Smooth muscle cell (in vitro differentiated cells): Measurements from ENCODE around the gene ADGRF3. TPM values are rescaled to one million over a fixed set of nuclear protein-coding genes. Genes with fewer than 3 reads are reported as not detected.

Experiments used
- DNase-seq: peaks from one replicate; lab custom pipeline; 2025; ENCODE audit not compliant: unreplicated experiment; lab: John Stamatoyannopoulos, UW
- H2AFZ ChIP-seq: fragments of 200-600 bp; sonication (generic); 2 replicates; pipeline ENCODE4 v1.6.0; 2016; ENCODE audit warnings: antibody characterized with exemption, low read depth, mild to moderate bottlenecking
- H3F3A ChIP-seq: fragments of 200-600 bp; sonication (generic); 2 replicates; pipeline ENCODE4 v1.6.0; 2017; ENCODE audit warnings: antibody characterized with exemption, low read depth
- H3K27ac ChIP-seq: fragments of 200-600 bp; sonication (generic); 2 replicates; pipeline ENCODE4 v1.5.1; 2016; ENCODE audit warnings: low read depth, mild to moderate bottlenecking
- H3K27me3 ChIP-seq: fragments of 200-600 bp; sonication (generic); 2 replicates; pipeline ENCODE4 v1.6.1; 2016; ENCODE audit warnings: low read depth, mild to moderate bottlenecking
- H3K36me3 ChIP-seq: fragments of 200-600 bp; sonication (generic); 2 replicates; pipeline ENCODE4 v1.5.1; 2016; ENCODE audit warnings: low read depth
- H3K4me1 ChIP-seq: fragments of 200-600 bp; sonication (generic); 2 replicates; pipeline ENCODE4 v1.5.1; 2016; ENCODE audit warnings: low read depth
- H3K4me2 ChIP-seq: fragments of 200-600 bp; sonication (generic); 2 replicates; pipeline ENCODE4 v1.6.0; 2016; ENCODE audit warnings: mild to moderate bottlenecking
- H3K4me3 ChIP-seq: fragments of 200-600 bp; sonication (generic); 2 replicates; pipeline ENCODE4 v1.5.1; 2016; ENCODE audit warnings: mild to moderate bottlenecking
- H3K79me2 ChIP-seq: fragments of 200-600 bp; sonication (generic); 2 replicates; pipeline ENCODE4 v1.6.0; 2016; ENCODE audit warnings: low read depth, mild to moderate bottlenecking
- H3K9ac ChIP-seq: fragments of 200-600 bp; sonication (generic); 2 replicates; pipeline ENCODE4 v1.6.0; 2016; ENCODE audit warnings: low read depth
- H3K9me3 ChIP-seq: fragments of 200-600 bp; sonication (generic); replicated peaks from 2 replicates; pipeline ENCODE4 v1.5.1; 2016; ENCODE audit warnings: low read depth
- H4K20me1 ChIP-seq: fragments of 200-600 bp; sonication (generic); 2 replicates; pipeline ENCODE4 v1.6.0; 2016; ENCODE audit warnings: low read depth
- WGBS: methylation state at CpG from one replicate; pipeline ENCODE4 v1.1.7; 2016; ENCODE audit warnings: low lambda C conversion rate; 5-methylcytosine and 5-hydroxymethylcytosine counted together
- polyA plus RNA-seq: library from polyadenylated mRNA; unstranded; fragments of >200 nt; fragmentation: Nextera tagmentation; extraction: Ambion mirVana; gene quantifications from 2 replicates; pipeline ENCODE4 v1.2.1, GENCODE V29; 2016
- total RNA-seq: library from RNA; depleted of rRNA; stranded (reverse); fragments of >200 nt; gene quantifications from 2 replicates; pipeline ENCODE4 v1.2.3, GENCODE V29; 2014
- TF ChIP-seq, protein P1 (sequence below): fragments of 200-600 bp; sonication (generic); IDR thresholded peaks from 2 replicates; pipeline ENCODE4 v1.5.1; 2017; ENCODE audit warnings: borderline replicate concordance, mild to moderate bottlenecking, antibody characterized with exemption; ENCODE audit not compliant: insufficient read depth, poor library complexity, severe bottlenecking

The ADGRF3 gene
- total and polyA plus RNA-seq, 2 experiments from 2014 or later: 0.06 TPM; not detected in 1

DNA sequence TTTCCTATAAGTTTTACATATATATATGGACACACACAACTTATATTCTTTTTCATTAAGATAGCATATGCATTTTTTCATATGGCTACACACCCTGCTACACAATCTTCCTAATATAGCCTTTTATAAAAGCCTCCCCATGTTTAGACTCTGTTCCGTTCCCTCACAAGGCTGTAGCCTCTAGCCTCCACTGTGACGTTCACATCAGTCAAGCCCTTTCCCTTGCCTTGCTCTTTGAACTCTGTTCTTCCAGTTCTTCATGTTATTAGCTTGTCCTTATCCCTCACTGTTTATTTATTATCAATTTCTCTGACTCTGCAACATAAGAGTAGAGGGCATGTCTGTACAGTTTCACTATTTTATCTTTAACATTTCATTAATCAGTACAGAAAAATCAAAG lies 63.0 kb downstream of the ADGRF3 start:
- 97% methylated on average over 2 of the region's 2 CpGs for WGBS
- H3K9ac ChIP-seq: no peak overlapping the region
- no peaks in the 10 kb centered on the region for H3K9me3 ChIP-seq
- H4K20me1 ChIP-seq: no peaks in the 10 kb centered on the region
- H3K79me2 ChIP-seq: no peaks in the 10 kb centered on the region
- H3K27me3 ChIP-seq: no peaks in the 10 kb centered on the region
- no peaks in the 10 kb centered on the region for H3F3A ChIP-seq
- no peak overlapping the region for H2AFZ ChIP-seq
- no peak for DNase-seq
- H3K27ac ChIP-seq: peak overlapping the region; percentile 21
- TF ChIP-seq, protein P1, sequence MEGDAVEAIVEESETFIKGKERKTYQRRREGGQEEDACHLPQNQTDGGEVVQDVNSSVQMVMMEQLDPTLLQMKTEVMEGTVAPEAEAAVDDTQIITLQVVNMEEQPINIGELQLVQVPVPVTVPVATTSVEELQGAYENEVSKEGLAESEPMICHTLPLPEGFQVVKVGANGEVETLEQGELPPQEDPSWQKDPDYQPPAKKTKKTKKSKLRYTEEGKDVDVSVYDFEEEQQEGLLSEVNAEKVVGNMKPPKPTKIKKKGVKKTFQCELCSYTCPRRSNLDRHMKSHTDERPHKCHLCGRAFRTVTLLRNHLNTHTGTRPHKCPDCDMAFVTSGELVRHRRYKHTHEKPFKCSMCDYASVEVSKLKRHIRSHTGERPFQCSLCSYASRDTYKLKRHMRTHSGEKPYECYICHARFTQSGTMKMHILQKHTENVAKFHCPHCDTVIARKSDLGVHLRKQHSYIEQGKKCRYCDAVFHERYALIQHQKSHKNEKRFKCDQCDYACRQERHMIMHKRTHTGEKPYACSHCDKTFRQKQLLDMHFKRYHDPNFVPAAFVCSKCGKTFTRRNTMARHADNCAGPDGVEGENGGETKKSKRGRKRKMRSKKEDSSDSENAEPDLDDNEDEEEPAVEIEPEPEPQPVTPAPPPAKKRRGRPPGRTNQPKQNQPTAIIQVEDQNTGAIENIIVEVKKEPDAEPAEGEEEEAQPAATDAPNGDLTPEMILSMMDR: no peak
- peaks cover 23% of the 10 kb centered on the region for H3K36me3 ChIP-seq
- H3K4me1 ChIP-seq: no peaks in the 10 kb centered on the region
- H3K4me3 ChIP-seq: no peak overlapping the region
- H3K4me2 ChIP-seq: no peak overlapping the region

DNA sequence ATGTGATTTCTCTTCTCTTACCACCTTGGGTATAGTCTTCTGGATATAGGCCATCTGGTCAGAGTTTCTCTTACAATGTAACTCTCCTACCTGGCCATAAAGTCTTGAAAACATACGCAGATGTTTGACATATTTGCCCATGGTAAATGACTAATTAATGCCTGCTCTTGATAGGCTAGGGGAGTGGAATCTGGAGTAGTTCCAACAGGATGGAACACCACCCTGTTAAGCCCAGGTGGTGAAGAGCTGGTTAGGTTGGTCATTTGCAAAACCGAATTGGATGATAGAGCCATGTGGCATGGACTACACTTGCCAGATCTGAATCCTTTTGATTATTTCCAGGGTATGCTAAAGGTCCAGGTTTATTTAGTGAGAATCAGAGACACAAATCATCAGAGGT lies 65.4 kb downstream of the ADGRF3 start:
- no peak overlapping the region for H2AFZ ChIP-seq
- H3K4me3 ChIP-seq: no peak overlapping the region
- H4K20me1 ChIP-seq: no peaks in the 10 kb centered on the region
- no peaks in the 10 kb centered on the region for H3F3A ChIP-seq
- 100% methylated on average over 2 of the region's 2 CpGs for WGBS
- no peaks in the 10 kb centered on the region for H3K4me1 ChIP-seq
- no peak for DNase-seq
- no peaks in the 10 kb centered on the region for H3K79me2 ChIP-seq
- no peak overlapping the region for H3K9ac ChIP-seq
- H3K36me3 ChIP-seq: peaks cover 32% of the 10 kb centered on the region
- H3K27me3 ChIP-seq: no peaks in the 10 kb centered on the region
- no peak overlapping the region for H3K4me2 ChIP-seq
- no peak overlapping the region for H3K27ac ChIP-seq
- TF ChIP-seq, protein P1: no peak
- no peaks in the 10 kb centered on the region for H3K9me3 ChIP-seq

DNA sequence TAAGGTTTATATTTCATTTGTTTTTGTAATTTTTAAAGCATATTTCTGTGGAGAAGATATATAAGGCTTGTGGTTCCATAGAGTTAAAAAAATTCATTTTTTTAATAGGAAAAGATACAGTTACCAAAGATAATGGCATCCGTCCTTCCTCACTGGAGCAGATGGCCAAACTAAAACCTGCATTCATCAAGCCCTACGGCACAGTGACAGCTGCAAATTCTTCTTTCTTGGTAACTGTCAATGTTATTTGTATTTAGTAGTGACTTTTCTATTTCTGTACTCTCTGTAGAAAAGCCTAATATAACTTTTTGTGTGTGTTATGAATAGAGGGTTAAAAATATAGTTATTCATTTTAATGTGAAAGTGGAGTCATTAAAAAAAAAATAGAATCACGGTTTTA lies 66.7 kb downstream of the ADGRF3 start:
- no peaks in the 10 kb centered on the region for H3K4me1 ChIP-seq
- no peak overlapping the region for H3K9ac ChIP-seq
- H3F3A ChIP-seq: no peaks in the 10 kb centered on the region
- no peak overlapping the region for H3K4me3 ChIP-seq
- no peaks in the 10 kb centered on the region for H3K79me2 ChIP-seq
- H3K27ac ChIP-seq: no peak overlapping the region
- H3K9me3 ChIP-seq: no peaks in the 10 kb centered on the region
- WGBS: 99% methylated on average over 3 of the region's 3 CpGs
- TF ChIP-seq, protein P1: no peak
- no peaks in the 10 kb centered on the region for H3K27me3 ChIP-seq
- H3K36me3 ChIP-seq: peaks cover 33% of the 10 kb centered on the region
- H4K20me1 ChIP-seq: no peaks in the 10 kb centered on the region
- H3K4me2 ChIP-seq: no peak overlapping the region
- DNase-seq: no peak
- H2AFZ ChIP-seq: no peak overlapping the region

DNA sequence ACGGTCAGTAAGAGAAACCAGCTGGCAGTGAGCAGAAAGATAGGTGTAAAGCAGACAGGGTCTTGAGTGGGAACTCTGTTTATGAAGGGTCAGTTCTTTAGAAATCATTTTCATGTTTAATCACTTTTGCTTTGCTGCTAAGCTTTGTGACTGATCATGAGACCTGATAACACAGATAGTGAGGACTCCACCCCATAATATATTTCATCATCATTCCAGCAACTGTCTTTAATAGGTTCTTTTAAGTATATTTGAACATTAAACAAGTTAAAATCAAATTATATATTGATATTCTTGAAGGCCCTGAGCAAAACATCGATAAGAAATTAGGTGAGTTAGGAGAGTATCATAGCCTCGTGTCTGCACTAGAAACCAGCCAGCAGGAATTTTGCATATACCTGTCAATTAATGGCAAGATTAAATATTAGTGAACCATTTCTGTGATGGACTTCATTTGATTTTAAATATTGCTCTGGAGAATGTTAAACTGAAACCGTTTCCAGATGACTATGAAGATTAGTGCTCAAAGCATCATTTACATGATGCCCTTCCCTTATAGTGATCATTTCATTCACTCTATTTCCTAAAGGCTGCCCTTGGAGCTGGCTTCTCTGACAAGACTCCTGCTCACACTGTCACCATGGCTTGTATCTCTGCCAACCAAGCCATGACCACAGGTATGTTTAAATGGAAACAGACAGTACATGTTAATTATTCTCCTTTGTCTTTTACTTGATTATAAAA lies 69.9 kb downstream of the ADGRF3 start:
- no peak overlapping the region for H3K9ac ChIP-seq
- H3K27ac ChIP-seq: no peak overlapping the region
- H3K4me3 ChIP-seq: no peak overlapping the region
- no peaks in the 10 kb centered on the region for H3K9me3 ChIP-seq
- WGBS: 94% methylated on average over 4 of the region's 4 CpGs
- no peak for DNase-seq
- no peaks in the 10 kb centered on the region for H3F3A ChIP-seq
- H4K20me1 ChIP-seq: no peaks in the 10 kb centered on the region
- no peaks in the 10 kb centered on the region for H3K79me2 ChIP-seq
- no peak overlapping the region for H2AFZ ChIP-seq
- H3K36me3 ChIP-seq: peaks cover 23% of the 10 kb centered on the region
- no peaks in the 10 kb centered on the region for H3K4me1 ChIP-seq
- H3K27me3 ChIP-seq: no peaks in the 10 kb centered on the region
- H3K4me2 ChIP-seq: no peak overlapping the region
- TF ChIP-seq, protein P1: no peak
